ENCODE data around the gene STXBP5. TPM values are rescaled to one million over a fixed set of nuclear protein-coding genes. Genes with fewer than 3 reads are reported as not detected.

Gene STXBP5
- 47.8 and 59.0 TPM in 2 replicates for total RNA-seq

DNA sequence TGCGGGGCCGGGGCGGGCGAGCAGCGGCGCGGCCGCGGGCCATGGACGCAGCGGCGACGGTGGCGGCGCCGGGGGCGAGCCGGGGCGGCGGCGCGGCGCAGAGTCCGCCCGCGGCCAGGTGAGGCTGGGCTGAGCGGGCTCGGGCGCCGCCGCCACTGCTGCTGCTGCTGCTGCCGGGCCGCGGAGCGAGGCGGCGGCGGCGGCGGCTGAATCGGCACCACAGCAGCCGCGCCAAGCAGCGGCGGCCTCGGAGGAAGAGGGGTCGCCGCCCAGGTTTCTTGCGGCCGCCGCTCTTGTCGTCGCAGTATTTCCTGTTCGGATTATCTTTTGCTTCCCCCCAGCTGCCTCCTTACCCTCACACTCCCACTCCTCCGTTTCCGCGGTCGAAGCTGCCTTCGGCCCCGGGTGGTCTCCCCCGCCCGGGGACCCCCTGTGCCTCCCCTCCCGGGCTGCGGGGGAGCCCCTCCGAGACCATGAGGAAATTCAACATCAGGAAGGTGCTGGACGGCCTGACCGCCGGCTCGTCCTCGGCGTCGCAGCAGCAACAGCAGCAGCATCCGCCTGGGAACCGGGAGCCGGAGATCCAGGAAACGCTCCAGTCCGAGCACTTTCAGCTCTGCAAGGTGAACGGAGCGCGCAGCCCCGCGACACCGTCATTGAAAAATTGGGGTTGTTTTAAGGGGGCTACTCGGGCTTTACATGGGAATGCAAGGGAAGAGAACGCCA lies at the start of gene STXBP5:
TSS of gene STXBP5 (plus strand) at position 358 of the 726 bp plus-strand sequence. CDS start at position 474, 116 bp downstream.

